T-helper 1 cell treated with Interleukin-12 subunit alpha and Interleukin-12 subunit beta and Interleukin-4 antibody, amounts not matched to agents 30 ng/mL and 1 ng/mL, for 36 hours (primary cell): ENCODE results near the gene KRT2. TPM values are rescaled to one million over a fixed set of nuclear protein-coding genes. Genes with fewer than 3 reads are reported as not detected.
"Not testable (repeated sequence)": the region's sequence is repeated elsewhere in the genome, so short reads cannot be mapped to it uniquely, and the experiment has no call there.

Source experiments
- intact Hi-C: fragments of 100-400 bp; cut with micrococcal nuclease; formaldehyde crosslinking; loops from one replicate; pipeline ENCODE4 v1.15.1; 2024
- total RNA-seq: library from RNA; stranded (reverse); gene quantifications from 2 replicates; pipeline ENCODE4 v1.2.3, GENCODE V29; 2022

KRT2 gene
- total RNA-seq, 1 donor from 2014 or later: 0.20 TPM

DNA sequence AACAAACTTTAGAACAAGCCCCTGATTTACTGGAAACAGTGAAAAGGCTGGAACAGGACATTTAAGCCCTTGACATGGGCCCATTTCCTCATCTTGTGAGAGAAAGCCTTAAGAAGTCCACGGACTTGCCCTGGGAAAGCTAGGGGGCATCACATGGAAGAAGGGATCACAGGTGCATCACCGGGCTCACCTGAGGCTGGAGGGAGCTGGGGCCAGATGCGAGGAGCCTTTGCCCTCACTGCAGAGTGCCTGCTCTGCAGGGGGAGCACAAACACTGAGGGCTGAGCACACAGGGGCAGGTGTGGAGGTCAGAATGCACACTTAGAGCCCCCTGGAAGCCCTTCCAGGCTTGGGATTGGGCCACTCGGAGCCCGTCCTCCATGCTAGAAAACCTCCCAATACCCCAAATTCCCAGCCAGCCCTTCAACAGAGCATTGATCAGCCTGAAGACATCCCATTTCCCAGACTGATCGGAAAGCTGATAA, 33.4 kb upstream of the KRT2 start:
- intact Hi-C loops: no loop called here

DNA sequence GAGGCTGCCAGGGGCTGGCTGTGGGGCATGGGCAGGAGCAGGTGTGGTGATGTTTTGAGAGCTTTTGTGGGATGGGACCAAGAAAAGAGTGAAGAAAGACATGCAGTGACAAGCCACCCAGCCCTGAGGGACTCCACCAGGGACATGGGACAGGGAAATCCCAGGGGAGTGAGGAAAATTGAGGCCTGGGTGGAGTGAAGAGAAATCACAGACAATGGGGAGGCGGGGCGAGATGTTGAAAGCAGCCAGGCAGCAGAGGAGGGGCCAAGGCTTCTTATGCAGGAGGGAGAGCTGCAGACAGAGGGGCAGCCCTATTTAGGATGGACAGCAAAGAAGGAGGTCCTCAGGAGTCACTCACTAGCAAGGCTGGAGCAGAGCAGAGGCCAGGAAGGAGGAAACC, 32.4 kb upstream of the KRT2 start:
- intact Hi-C loops: no loop called here

DNA sequence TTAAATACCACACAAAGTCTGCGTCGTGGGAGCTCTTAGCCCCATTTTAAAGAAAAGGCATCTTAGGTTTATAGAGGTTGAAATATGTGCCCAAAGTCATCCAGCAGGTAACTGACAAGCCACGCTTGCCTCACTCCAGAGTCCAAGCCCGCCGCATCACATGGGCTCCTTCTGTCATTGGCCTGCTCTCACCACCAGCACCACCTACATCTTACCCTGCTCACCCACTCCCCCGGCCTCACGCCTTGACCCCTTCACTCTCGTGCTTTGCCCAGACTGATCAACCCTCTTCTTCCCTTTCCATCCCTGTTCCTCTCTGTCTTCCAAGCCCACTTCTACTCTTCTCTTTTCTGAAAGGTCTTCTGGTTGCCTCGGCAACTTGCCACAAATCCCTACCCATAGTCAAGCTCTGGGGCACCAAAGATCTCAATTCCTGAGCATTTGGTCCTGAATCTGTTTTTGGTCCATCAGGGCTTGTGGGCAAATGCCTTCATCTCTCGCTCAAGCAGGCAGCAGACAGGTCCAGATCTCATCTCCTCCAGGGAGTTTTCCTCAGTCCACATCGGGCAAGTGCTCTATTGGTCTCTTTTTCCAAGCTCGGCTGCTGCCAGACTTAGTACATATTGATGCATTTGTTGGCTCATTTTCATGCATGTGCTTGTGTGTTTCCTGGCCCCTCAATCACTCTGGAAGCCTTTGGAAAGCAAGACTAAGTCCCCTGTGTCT, 31.7 kb upstream of the KRT2 start:
- intact Hi-C loops: no loop called here

DNA sequence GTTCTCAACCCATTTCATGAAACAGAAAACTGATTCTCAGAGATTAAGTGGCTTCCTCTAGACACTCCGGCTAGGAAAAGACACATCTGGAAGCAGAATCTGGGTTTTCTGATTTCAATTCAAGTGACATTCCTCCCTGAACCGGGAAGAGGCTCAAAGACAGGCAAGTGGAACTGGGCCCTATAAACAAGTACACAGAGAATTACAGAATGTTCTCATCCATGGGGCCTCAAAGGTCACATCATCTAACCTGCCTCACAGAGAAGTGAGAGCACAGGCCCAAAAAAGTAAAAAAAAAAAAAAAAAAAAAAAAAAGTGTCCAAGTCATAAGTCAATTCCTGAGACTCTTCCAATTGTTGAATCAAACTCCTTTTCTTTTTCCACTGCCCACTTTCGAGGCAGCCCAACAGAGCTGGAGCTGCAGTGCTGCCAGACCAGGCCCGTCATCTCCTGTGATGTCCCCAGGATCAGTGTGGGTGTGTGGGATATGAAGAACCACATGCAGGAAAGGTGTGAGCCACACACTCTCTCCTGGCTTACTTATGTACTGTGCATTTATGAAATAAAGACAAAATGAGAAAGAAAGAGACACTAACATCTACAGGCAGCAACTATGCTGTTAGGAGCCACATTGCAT, 31.0 kb upstream of the KRT2 start:
- intact Hi-C loops: no loop called here

DNA sequence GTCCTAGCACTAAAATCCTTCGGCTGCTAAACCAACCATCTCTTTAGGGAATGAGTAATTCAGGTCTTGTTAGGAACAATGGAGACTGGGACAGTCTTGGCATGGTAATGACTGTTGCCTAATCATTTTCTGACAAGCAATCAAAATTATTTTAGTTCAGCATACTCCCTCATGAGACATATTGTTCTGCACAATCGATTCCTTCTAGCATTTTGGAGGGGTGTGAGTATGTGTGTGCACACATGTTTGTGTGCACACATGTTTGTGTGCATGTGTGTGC, 30.3 kb upstream of the KRT2 start:
- intact Hi-C loops: no loop called here

DNA sequence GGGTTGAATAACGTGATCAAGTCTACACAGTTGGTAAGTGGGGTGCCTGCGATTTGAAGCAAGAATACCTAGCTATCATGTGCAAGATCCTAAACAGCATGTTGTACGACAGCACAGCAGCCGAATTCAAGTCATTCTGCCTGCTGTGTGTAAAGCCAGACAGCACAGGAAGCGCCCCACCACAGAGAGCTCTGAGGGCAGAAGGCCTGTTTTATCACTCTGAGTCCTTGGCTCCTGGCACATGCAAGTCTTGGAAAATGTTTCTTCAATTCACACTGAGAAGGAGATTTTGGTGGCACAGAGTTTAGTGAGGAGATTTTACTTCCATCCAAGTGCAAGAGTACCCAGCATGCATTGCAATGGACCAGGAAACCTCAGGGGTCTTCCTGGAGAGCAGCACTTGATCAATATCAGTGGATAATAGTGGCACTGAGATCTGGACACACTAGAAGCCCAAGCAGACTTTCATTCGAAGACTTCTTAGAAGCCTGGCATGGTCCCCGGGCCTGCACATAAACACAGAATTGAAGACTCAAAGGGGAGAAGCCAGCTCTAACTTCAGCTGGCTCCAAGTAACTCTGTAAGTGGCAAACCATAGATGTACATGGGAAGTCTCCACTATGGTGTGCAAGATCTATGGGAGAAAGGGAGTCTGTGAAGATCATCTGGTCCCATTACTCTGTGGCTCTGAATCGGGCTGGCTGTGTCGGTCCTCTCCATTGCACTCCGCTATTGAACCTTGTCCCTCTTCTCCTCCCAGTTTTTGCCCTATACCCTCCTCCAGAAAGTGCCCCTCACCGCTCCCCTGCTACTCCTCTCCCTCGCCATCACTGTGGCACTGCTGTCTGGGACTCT, 29.7 kb upstream of the KRT2 start:
- intact Hi-C loops: no loop called here

DNA sequence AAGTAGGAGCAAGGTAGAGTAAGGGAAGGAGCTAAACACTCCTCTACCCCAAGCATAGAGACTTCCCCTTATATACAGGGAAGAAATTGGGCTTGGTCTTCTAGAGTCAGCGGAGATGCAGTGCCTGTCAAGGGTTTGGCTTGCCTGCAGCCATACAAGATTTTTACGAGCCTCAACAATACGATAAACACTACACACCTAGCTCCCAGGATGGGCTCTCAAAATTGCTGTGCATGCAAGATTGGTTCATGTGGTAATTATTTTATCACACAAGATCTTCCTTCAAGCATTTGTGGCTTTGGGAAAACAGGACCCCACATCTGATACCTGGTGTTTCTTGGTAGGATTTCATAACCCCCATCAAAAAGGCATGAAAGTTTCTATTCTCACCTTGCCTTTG, 28.4 kb upstream of the KRT2 start, which contains the start of gene KRT1:
TSS of gene KRT1 (minus strand) at position 45 of the 400 bp plus-strand sequence. CDS start 59 bp downstream, outside the sequence.
- intact Hi-C loops: no loop called here

DNA sequence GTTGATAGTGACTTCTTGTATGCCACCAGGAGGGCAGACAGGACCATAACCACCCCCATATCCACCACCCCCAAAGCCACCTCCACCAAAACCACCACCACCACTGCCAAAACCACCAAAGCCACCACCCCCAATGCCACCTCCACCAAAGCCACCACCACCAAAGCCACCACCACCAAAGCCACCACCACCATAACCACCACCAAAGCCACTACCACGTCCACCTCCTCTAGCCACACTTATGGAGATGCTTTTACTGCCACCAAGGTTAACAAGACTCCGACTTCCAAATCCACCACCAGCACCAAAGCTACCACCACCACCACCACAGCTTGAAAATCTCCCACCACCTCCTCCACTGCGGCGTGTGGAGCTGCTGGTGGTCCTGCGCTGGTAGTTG, 27.9 kb upstream of the KRT2 start:
- intact Hi-C loops: no loop called here

DNA sequence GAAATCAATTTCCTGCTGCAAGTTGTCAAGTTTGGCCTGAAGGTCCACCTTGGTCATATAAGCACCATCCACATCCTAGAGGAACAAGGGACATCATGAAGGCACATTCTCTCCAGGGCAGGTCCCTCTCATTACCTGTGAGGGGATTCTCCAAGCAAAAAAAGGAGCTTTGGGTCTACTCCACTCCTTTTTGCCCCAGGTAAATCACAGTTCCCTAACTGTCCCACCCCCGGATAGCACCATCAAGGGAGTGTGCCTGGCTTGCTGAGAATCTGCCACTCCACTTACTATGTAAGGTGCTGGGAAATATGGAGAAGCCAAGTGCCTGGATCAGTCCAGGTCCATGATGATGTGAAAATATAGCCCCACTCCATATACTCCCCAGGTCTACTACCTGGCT, 25.7 kb upstream of the KRT2 start:
- intact Hi-C loops: no loop called here

DNA sequence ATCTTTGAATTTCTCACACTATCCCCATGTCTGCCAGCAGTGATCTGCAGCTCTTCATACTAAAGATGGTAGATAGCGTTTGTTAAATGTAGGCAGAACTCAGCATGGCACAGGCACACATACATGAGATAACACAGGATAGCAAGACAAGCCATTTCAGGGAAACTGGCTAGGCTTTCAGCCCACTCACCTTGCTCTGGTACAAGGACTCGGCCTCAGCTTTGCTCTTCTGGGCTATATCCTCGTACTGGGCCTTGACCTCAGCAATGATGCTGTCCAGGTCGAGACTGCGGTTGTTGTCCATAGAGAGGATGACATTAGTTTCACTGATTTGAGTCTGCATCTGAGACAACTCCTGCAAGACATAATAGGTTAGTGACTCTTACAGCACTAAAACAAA, 25.1 kb upstream of the KRT2 start:
- intact Hi-C loops: no loop called here

DNA sequence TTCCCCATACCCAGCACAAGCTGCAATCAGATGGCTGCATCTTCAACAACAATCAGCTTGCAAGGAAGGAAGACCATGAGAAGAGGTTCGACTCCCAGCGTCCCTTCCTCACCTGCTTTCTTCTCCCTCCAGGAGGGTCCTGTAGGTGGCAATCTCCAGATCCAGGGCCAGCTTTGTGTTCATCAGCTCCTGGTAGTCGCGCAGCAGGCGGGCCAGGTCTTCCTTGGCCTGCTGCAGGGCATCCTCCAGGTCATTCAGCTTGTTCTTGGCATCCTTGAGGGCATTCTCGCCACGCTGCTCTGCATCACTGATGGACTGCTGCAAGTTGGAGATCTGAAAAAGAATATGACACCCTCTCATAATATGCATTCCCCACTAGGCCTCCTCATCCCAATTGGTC, 24.2 kb upstream of the KRT2 start:
- intact Hi-C loops: no loop called here

DNA sequence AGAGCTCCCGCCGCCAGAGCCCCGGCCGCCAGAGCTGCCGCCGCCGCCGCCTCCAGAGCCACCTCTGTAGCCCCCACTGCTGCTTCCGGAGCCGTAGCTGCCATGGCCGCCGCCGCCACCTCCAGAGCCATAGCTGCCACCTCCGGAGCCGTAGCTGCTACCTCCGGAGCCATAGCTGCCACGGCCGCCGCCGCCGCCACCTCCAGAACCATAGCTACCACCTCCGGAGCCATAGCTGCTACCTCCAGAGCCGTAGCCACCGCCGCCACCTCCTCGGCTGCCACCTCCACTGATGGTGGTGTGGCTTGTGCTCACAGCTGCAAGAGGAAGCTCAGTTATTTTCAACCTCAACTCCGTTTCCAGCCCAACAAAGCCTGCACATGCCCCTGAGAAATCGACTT, 23.3 kb upstream of the KRT2 start:
- intact Hi-C loops: no loop called here

DNA sequence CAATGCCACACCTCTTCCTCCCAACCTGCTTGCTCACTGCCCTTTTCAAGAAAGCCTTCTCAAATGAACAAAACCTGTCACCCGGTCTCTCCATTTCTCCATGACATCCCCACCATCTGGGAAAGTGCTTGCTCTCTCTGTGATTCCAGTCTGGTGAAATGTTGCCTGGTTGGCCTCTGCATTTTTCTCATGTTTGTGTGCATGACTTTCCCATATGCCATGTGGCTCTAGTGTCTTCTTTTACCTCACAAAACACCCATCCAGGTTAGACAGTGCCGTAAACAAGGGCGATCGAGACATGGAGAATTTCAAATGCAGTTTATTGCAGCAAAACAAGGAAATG, 22.4 kb upstream of the KRT2 start:
- intact Hi-C loops: no loop called here

DNA sequence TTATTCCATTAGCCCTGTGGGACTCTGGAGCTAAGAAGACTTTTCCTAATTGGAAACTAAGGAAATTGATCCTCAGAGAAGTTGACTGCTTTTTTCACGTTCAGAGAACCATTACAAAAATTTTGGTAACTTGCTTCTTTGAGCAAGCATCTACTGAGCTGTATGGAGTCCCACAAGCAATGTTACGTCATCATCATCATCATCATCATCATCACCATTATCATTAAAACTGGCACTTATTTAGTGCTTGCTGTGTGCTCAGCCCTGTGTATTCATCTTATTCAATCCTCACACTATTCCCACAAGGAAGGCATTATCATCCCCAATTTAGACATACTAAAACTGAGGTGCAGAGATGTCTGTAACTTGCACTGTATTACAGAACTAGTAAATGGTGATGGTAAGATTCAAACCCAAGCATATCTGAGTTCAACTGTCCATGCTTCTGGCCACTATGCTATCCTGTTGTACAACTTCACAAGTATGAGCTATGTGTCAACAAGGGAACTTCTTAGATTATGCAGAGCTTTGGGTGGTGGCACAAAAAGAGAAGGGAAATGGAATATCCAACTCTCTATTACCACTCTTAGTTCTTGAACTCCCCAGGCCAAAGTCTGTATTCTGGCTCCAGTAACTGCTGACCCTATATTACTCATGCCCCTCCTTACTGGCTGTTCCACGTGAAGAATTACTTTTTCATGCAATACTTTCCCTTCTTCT, 21.9 kb upstream of the KRT2 start:
- intact Hi-C loops: no loop called here

DNA sequence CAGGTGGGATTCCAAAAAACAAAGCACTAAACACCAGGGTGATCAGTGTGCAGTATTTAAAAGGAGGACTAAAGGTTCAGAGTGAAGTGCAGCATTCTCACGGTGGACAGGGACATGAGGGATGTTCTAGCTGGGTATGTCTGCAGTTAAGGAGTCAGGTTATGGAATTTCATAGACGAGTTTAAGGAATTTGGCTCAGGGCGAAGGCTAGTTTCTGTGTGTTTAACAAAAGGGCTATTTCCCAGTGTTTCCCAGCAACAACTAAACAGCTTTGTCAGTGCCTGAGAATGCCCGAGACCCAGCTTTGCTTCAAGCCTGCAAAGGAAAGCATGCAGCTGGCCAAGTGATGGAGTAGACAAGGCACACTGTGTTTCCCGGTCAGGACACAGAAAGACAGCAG, 21.2 kb upstream of the KRT2 start:
- intact Hi-C loops: no loop called here

DNA sequence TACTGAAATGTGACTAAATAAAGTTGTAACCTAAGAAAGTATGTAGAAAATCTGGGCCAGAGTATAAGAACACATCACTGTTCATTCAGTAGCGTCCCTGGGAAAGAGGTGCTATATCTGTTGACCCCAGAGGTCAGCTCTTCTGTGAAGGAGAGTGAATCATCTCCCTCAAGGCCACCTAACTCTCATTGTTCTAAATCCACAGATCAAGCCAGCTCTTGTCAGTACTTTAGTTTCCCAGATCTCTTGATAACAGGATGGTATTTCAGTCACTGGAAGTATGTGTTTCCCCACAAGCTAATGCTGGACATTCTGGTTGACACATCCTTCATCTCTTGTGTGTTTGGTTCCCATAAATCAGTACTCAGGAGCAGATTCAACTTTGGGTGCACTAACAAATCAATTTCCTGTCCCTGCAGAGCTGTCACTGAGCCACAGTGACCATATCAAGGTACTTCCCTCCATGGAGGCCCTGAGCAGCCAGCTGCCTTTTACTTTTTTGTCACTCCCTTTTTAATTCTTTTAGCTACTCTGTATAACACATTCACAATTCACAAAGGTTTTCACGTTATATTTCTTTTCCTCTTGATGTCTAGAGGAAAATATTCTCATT, 20.4 kb upstream of the KRT2 start:
- intact Hi-C loops: no loop called here

DNA sequence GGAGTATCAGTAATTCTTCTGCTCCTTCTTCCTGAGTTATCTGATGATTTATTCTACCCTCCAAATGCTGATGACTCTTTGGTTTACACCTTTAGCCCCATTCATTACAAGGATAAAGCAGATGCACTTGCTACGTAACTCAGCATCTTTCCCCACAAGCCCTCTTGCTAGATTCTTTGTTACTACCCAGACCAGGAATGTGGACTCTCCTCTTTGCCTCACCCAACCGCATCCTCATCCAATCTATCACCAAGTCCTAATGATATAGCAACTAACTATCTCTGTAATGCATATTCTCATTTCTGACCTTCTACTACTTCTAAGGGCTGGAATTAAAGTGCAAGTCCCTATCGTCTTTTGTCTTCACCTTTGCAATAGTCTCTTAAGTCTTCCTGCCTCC, 18.9 kb upstream of the KRT2 start:
- intact Hi-C loops: no loop called here

DNA sequence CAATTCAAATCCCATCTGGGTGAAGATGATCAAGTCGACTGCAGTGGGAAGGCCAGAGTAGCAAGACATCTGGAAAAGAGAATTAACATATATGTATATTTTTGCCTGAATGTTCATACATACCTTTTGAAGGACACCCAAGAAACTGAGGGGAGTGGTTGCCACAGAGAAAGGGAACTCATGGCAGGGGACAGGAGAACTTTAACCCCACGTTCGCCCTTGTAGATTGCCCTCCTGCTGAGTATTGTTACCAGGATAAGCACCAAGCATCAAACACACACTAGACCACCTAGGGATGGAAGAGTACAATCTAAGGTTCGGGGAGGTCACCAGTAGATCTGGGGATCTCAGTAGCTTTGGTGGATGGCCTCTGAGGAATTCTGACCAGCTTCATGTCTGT, 18.5 kb upstream of the KRT2 start:
- intact Hi-C loops: no loop called here

DNA sequence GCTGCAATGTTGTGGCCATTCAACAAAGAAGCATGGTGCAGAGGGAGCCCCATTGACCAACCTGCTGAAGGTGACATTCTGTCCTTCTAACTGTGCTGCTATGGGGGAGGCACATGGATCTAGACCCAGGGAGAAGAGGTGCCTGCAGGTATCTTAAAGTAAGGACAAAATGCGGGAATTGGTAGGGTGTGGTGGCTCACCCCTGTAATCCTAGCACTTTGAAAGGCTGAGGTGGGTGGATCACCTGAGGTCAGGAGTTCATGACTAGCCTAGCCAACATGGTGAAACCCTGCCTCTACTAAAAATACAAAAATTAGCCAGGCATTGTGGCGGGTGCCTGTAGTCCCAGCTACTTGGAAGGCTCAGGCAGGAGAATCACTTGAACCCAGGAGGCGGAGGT, 17.9 kb upstream of the KRT2 start:
- intact Hi-C loops: not testable (repeated sequence)

DNA sequence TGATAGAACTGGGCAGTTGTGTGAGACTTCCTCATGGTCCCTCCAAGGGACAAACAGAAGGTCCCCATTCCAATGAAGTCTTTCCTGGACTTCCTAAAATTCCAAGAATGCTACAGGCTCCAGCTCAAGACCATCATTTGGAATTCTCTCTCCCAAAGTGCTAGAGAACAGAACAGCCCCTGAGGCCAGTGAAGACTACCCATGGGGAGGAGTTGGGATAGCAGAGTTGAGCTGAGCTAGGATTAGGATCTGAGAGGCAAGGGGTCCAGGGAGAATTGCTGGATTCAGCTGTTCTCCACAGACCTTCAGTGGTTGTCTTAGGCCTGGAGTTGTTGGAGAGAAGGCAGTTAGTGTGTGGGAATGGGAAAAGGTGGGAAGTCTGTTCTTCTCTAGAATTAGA, 17.4 kb upstream of the KRT2 start:
- intact Hi-C loops: no loop called here

DNA sequence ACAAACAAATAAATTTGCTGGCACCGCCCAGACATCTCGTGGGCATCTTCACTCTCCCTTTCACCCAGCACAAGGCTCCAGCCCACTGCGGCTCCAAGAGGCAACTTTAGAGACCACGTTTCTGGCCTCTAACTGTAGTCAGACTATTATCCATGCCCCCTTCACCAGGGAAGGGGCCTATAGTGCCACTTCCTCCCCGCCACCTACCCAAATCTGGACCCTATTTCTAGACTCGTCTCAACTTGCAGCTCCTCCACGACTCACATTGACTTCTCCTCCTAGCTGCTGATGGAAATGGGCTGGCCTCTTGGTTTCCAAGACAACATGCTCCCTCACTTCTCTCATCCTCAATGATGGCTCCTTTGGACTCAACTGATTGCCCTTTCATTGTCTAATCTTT, 15.9 kb upstream of the KRT2 start:
- intact Hi-C loops: no loop called here
